AG09319 (cell line): ENCODE measurements around the gene FLNB.

Source experiments
- DNase-seq: peaks from one replicate; pipeline ENCODE4 v3.0.0-alpha.2; 2010; ENCODE audit warnings: low read depth; ENCODE audit errors: extremely low read depth
- TF ChIP-seq, protein P1 (sequence below): IDR thresholded peaks from 2 replicates; pipeline ENCODE4 v1.5.1; 2011; ENCODE audit warnings: low read depth, mild to moderate bottlenecking, inconsistent platforms, low read length, moderate library complexity

Gene FLNB

DNA sequence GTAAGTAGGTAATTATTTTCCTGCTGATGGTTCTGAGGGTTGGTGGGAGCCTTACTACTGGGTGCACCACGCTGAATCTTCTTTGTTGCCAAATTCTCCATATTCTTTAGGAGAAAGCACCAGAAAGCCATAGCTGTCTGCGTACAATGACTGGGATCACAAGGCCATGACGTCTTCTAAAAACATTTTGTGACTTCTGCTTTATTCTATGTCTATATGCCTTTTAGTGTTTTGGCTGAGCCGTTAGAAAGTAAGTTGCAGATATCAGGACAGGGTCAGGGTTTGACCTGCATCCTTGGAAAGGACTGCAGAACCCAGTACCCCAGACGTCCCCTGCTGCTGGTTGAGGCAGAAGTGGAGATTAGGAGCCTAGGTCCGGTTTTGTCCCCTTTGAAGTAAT, 107.0 kb downstream of the FLNB start:
- DNase-seq: no peak
- TF ChIP-seq, protein P1, sequence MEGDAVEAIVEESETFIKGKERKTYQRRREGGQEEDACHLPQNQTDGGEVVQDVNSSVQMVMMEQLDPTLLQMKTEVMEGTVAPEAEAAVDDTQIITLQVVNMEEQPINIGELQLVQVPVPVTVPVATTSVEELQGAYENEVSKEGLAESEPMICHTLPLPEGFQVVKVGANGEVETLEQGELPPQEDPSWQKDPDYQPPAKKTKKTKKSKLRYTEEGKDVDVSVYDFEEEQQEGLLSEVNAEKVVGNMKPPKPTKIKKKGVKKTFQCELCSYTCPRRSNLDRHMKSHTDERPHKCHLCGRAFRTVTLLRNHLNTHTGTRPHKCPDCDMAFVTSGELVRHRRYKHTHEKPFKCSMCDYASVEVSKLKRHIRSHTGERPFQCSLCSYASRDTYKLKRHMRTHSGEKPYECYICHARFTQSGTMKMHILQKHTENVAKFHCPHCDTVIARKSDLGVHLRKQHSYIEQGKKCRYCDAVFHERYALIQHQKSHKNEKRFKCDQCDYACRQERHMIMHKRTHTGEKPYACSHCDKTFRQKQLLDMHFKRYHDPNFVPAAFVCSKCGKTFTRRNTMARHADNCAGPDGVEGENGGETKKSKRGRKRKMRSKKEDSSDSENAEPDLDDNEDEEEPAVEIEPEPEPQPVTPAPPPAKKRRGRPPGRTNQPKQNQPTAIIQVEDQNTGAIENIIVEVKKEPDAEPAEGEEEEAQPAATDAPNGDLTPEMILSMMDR: no peak

DNA sequence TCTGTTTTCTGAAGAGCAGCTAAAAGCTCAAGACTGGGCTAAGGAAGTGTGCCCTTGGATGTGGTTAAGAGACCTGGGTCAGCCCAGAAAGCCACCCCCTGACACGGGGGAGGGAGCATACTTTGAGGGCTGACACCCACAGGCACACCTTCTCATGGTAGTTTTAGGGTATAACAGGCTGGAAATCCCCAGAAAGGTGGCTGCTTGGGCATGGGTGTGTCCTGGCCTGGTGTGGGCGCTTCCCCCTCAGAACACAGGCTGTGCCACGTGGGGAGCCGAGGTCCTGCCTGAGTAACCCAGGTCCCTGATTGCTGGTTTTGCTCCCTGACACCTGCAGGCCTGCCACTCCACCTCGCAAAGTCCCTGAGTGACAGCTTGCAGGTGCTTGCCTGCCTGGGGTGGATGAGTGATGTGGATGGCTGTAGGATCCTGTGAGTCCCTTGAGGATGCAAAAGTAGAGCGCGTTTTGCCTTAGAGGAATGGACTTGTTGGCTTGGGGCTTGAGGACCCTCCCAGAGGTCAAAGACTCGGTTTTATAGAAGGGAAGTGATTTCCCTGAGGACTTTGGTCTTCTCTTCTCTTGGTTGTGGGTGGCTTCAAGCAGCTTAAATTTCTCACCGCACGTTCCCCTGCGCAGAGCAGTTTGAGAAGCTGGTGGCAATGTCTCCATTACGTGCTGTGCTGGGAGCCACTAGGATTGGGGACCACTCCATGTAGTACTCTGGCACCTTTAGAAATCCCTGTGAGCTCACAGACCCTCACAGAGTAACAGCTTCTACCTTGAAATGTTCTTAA, 108.1 kb downstream of the FLNB start:
- TF ChIP-seq, protein P1: no peak
- DNase-seq: no peak

DNA sequence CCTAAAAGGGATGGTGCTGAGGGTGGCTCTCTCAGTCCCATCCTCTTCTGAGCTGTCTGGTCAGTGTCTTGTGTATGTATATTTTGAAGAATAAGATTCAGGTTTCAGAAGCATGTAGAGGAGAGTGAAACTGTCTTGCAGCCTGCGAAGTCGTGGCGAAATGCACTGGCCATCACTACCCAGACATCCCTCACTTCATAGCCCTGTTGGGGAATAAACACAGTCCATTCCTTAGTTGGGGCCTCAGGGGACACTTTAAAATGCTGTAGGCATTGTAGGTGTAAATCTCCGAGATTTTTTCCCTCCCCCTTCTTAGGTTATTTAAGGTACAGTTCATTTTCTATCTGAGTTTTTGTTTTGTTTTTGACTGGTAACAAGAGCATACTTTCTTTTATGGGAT, 108.8 kb downstream of the FLNB start:
- TF ChIP-seq, protein P1: no peak
- DNase-seq: no peak

DNA sequence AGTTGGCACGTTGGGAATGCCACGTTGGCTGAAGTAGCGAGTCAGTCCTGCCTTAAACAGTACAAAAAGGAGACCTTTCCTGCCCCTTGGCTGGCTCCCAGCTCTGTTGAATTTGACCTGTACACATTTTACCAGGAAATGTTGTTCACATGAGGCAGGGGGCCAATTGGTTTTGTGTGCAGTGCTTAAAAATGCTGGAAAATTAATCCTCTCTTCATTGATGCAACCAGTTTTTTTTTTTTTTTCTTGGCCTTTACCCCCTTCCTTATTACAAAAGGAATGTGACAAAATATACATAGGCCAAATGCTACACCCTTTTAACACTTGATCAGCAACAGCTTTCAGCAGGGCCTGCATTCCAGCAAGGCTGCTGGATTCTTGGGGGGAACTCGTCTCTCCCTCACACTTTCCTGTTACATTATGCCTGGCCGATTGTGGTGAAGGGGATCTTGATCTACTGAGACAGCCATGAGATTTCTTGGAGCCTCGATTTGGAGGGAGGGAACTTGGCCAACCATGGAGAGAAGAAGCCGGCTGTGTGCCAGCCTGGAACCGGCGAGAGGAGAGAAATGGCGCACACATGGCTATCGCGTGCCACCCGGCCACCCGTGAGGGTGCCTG, 109.4 kb downstream of the FLNB start:
- peak; percentile 35 for DNase-seq
- TF ChIP-seq, protein P1: no peak

DNA sequence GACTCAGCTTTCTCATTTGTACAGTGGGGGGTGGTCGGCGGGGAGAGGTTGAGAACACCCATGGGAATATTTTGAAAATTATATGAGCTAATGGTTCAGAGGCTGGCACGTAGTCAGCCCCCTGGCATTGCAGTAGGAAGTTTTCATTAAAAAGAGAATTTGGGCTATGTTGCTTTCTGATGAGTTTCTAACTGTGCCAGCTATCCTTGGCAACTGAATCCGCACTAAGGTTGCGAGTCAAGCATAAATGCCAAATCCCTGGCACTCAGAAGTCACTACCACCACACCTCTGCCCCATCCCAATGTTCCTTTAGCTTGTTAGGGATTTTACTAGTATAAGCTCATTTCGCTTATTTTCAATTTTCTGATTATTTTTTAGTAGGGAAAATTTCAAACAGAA, 111.0 kb downstream of the FLNB start:
- DNase-seq: no peak
- TF ChIP-seq, protein P1: no peak

DNA sequence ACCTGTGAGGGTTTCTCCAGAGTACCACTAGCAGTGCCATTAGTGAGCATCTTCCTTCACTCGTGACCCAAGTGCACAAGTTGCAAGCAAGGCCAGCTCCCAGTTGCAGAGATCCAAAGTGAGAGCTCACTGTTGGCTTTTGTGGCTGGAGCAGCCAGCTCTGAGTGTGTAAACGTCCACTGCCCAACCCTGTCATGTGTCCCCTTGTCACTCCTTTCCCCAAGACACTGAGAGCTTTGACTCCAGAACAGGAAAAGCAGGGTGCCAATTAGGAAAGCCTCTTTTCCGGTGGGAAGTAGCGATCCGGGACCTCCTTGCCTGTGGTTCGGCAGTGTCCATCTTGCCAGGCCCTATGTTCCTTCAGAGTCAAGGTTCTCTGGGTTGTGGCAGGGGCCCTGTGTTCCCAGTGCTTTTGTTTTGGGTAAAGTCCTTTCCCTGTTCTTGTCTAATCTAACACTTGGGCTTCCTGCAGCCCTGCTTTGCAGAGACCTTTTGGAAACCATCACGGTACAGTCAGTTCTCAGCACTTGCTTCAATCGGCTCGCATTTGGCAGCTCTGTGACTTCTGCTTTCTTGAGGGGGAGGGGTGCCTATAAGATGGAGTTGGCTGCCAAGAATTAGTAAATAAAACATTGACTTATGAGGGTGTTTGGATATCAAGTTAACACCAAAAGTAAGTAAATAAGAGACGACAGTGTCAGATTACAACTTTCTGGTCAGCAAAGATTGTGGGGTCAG, 112.0 kb downstream of the FLNB start:
- DNase-seq: no peak
- TF ChIP-seq, protein P1: no peak

DNA sequence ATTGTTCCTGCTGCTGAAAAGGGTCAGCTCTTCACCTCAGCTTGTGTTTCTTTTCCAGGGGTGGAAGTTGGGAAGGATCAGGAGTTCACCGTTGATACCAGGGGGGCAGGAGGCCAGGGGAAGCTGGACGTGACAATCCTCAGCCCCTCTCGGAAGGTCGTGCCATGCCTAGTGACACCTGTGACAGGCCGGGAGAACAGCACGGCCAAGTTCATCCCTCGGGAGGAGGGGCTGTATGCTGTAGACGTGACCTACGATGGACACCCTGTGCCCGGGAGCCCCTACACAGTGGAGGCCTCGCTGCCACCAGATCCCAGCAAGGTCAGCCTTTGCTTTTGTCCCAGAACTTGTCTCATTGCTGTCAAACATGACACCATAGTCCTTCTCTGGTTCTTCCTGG, 113.0 kb downstream of the FLNB start:
- TF ChIP-seq, protein P1: no peak

More for the DNA sequence above, 113.0 kb downstream of the FLNB start:
- no peak for DNase-seq
